GM21825 (cell line): ENCODE data around the gene GPAT2.
A peak's percentile ranks its signal among the peaks of the same experiment; 100 is the strongest.
"Not testable (repeated sequence)": the region's sequence is repeated elsewhere in the genome, so short reads cannot be mapped to it uniquely, and the experiment has no call there.

Experiments
- ATAC-seq: cut with Tn5 transposase; IDR thresholded peaks from one replicate; pipeline ENCODE4 v1.9.1; 2021; ENCODE audit warnings: mild to moderate bottlenecking, moderate library complexity; ENCODE audit not compliant: unreplicated experiment

Gene GPAT2

GRCh38 chr2:96024336-96025193 lies 10.2 kb downstream of the GPAT2 start:
- ATAC-seq: no peak

DNA sequence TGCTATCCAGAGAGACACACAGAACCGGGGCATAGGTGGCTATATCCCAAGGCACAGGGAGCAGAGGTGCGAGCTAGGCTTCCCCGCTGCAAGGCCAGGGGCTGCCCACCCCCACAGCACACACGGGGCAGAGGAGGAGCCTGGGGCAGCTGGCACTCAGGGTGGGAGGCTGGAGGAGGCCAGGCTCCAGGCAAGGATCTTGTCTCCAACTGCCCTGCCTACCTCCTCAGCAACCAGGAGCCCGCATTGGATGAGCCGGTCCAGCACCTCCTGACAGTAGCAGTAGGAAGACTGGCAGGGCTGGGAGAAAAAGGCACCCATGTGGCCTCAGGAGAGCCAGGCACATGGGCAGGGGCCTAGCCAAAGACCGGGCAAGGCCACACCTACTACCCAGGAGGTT lies 11.0 kb downstream of the GPAT2 start:
- not testable (repeated sequence) for ATAC-seq

- ATAC-seq: not testable (repeated sequence)
Observed at GRCh38 chr2:96022701-96023447, 11.8 kb downstream of the GPAT2 start.

GRCh38 chr2:96022126-96022525 lies 12.6 kb downstream of the GPAT2 start:
- ATAC-seq: not testable (repeated sequence)

DNA sequence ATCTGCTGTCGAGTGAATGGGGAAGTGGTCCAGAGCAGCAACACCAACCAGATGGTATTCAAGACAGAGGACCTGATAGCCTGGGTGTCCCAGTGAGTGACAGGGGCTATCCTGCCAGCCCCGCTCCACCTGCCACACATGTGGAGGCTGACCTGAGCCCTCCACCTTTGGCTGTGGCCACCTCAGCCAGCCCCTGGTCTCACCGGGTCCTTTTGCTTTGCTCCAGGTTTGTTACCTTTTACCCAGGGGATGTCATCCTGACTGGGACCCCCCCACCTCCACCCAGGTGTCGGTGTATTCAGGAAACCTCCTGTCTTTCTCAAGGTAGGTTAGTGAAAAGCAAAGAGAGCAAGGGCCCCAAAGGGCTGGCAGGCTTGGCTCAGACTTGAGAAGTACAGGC lies 13.6 kb downstream of the GPAT2 start:
- not testable (repeated sequence) for ATAC-seq

DNA sequence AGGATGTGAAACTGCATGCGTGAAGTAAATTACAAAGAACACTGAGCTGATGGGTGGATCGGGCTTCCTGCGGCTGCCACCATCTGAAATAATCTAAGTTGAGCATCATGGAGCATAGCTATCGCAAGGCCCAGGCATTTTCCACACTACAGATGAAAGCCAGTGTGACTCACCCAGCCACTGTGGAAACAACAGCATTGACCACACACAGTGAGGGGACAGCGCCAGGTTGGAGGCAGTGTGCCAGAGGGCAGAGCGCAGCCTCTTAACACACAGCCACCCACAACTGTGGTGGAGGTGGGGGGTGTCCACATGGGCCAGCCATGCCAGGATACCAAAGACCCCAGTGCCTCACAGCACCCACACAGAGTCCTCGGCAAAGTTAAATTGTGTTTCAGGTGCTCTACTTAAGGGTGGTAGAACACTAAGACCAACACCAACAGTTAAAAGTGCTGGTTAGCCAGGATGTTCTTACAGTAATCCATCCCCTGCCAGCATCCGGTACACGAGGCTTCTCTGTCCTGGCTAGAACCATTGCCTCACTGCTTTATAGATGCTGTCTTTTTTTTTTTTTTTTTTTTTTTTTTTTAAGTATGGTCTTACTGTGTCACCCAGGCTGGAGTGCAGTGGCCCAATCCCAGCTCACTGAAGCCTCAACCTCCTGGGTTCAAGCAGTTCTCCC lies 14.7 kb downstream of the GPAT2 start:
- not testable (repeated sequence) for ATAC-seq

DNA sequence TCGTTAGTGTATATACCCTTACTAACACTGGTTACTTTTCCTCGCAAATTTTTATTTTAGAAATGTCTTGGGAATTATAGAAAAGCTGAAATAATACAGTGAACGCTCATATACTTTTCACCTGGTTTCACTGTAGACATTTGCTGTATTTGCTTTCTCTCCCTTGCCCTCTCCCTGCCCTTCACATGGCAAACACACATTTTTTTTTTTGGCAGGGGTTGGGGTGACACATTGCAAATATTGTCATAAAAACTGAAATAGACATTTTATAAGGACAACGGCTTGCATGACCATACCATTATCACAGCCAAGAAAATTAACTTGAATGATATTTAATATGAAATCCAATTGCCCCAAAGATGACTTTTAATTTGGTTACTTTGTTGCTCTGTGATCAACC lies 18.4 kb downstream of the GPAT2 start:
- ATAC-seq: not testable (repeated sequence)

DNA sequence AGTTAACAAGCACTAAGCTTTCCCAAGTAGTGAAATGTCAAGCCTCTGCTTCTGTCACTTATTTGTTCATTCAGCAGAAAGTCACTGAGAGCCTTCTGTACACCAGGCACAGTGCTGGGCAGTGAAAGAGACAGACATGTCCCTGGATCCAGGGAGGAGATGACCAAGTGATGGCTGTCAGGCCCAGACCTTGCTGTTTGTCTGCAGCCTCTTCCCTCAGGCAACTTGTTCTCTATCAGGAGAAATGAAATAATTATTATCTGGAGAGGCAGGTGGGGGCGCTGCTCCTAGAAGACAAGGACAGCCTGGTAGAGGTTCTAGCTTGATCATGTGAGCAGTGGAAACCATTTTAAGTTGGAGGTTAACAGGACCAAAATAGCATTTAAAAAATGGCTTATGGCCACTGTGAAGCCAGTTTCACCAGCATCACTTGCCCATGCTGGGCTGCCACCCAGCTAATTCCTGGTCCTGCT lies 21.9 kb downstream of the GPAT2 start:
- not testable (repeated sequence) for ATAC-seq

GRCh38 chr2:96012086-96012791 lies 22.5 kb downstream of the GPAT2 start:
- ATAC-seq: not testable (repeated sequence)

GRCh38 chr2:96011129-96011455 lies 23.6 kb downstream of the GPAT2 start:
- peak; percentile 17 for ATAC-seq

DNA sequence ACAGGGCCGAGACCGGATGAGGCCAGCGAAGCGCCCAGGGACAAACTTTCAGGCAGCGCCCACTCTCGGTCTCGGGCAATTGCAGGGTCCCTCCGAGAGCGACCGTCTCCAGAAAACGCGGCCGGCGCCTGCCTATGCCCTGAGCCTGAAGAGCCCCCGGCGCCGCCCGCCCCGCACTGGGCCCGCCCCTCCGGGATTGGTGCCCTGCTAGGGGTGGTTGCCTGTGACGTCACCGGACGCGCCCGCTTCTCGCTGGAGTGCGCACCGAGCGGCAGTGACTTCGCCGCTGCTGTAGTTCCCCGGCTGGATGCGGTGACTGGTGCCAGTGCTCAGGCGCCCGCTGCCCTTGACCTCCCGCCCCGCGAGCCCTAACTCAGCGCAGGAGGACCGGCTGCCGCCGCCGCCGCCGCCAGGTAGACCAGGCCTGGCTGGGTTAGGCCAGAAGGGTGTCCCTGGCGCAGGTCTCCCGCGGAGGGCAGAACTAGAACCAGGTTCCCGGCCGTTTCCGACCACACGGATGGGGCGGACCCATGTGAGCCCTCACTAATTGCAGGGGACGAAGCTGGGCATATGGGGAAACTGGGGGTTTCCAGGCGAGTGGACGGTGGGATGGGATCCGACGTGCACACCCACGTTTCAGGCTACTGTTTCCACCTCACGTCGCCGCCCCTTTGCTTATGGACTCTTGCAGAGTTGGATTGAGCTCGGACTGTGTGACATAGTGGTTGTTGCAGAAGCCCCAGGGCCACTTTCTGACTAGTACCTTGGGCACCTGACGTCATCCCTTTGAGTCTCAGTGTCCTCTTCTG lies 24.2 kb downstream of the GPAT2 start:
- ATAC-seq: peak; percentile 94

DNA sequence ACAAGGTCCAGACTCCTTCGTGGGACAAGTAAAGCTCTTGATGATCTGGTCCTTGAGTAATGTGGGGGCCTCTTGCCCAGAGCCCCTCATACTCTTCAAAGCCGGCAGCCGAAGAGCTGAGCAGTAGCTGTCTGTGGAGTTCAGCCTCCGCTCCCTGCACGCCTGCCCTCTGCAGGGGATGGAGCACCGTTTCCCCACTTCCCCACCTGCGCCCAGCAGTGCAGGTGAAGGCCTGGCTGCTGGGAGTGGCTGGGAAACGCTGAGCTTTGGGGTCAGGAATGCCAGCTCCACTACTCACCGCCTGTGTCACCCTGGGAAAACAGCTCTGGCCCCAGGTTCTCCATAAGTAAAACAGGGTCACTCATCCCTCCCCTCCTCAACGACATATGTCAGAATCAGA lies 24.9 kb downstream of the GPAT2 start:
- ATAC-seq: not testable (repeated sequence)

DNA sequence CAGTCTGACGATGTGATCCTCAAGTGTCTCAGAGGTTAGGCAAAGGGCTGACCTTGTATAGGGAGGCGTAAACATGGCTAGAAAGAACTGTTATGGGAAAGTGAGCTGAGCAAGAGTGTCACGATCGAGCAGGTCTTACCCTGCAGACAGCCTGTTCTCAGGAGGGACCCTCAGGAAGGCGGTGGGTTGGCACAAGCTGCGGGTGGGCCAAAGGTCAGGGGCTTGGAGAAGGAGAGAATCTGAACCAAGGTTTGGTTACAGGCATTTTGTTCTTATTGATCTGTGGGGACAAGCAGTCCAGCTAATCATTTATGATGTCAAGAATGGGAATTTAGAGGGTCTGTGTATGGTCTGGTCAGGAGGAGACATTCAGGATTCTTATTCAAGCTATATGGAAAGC lies 26.7 kb downstream of the GPAT2 start:
- not testable (repeated sequence) for ATAC-seq

- ATAC-seq: not testable (repeated sequence)
Observed at GRCh38 chr2:96006248-96006647, 28.5 kb downstream of the GPAT2 start.

DNA sequence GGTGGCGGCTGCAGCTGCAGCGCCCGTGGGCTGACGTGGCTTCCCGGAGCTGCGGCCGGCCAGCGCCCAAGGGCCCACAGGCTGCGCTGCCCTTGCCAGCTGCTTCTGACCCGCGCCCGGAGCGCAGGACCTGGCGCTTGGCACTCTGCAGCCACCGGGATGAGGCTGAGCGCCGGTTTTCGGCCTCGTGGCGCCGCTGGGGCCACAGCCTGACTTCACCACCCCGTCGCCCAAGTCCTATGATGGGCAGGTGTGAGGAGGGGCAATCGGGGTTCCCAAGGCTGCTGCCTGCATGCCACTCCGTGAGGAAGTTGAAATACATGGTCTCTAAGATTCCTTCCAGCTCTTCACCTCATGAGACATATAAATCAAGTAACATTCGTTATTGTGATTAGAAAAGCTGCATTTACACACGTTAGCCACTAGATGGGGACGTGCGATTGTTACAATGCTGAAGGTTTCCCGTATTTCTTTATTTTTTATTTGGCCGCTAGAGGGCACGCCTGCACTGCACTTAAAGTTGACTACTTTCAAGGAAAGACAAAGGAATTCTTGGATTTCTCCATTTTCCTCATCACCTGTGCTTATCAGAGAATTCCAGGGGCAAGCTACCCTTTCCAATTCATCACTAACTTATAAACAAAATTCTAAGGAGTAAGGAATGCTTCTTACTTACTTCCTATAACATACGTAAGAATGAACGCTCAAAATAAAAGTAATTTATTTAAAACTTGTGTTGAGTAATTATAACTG lies 42.0 kb downstream of the GPAT2 start:
- not testable (repeated sequence) for ATAC-seq

- peak; percentile 43 for ATAC-seq
Observed at GRCh38 chr2:95992102-95992501, 42.6 kb downstream of the GPAT2 start.

DNA sequence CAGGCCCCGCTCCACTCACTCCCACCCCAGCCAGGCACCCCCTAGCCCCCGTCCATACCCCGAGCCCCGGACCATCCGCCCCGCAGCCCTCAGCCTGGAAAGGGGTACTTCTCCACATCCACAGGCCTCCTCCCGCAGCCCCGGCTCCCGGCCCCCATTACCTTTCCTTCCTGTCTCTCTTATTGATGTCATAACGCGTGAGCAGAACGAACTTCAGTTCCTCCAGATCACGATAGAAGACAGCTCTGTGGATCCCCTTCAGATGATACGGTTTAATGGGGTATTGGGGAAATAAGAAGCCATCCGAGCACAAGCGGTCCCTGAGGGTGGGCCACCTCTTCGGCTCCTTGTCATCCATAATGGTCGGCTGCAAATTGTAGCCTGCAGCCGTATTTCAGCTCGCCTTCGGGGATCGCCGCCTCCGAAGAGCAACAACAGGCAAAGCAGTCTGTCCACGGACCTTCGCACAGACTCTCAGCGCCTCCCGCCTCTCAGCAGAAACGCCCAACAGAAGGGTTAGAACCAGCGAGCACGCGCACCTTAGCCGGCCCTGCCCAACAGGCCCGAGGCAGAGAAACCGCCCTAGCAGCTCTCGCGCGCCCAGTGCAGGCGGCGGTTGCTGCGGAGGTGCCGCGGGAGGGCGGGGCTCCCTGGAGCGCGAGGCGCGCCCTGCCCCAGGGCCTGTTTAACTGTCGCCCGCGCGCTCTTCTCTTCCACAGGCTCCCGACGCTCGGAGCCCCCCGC lies 43.2 kb downstream of the GPAT2 start, which contains the start of gene ANKRD36C:
ANKRD36C (minus strand) TSS at position 474 of the 744 bp plus-strand sequence; CDS start at position 358, 116 bp downstream.
- ATAC-seq: peak; percentile 95

GRCh38 chr2:95990884-95991283 lies 43.8 kb downstream of the GPAT2 start:
- not testable (repeated sequence) for ATAC-seq
